H1 (cell line): ENCODE measurements around the gene DDX53. TPM values are rescaled to one million over a fixed set of nuclear protein-coding genes. Genes with fewer than 3 reads are reported as not detected.

Experiments used
- CTCF ChIA-PET: fragments of 300-600 bp; sonication (Branson Sonifier 250); formaldehyde crosslinking; loops from one replicate; lab custom pipeline; 2021; ENCODE audit not compliant: partially characterized antibody; lab: Charles Lee
- POLR2A ChIA-PET: fragments of 300-600 bp; sonication (Branson Sonifier 250); formaldehyde crosslinking; loops from one replicate; lab custom pipeline; 2021; ENCODE audit warnings: inconsistent platforms; ENCODE audit not compliant: partially characterized antibody; lab: Charles Lee
- DNase-seq, 2 experiments: peaks; one replicate each; pipeline versions ENCODE4 v3.0.0 to v3.0.0-alpha.2; 2010 to 2022; ENCODE audit warnings: low spot score in 2 of 2, low read depth in 1 of 2, mixed read lengths in 1 of 2
- FAIRE-seq: peaks from 2 replicates; lab custom pipeline; 2011; peaks lifted over from hg19 to GRCh38; lab: Jason Lieb, UNC
- H2AFZ ChIP-seq: 2 replicates; pipeline ENCODE4 v1.8.1; 2012; ENCODE audit warnings: low read length, inconsistent platforms
- H2AK5ac ChIP-seq: 2 replicates; pipeline ENCODE4 v1.6.1; 2013; ENCODE audit warnings: low read depth, low read length
- H2BK120ac ChIP-seq: replicated peaks from 2 replicates; pipeline ENCODE3; 2013; ENCODE audit warnings: low read depth, low read length, inconsistent platforms
- H2BK12ac ChIP-seq: 2 replicates; pipeline ENCODE4 v1.6.1; 2013; ENCODE audit warnings: low read depth, low read length
- H2BK15ac ChIP-seq: 2 replicates; pipeline ENCODE4 v1.6.1; 2013; ENCODE audit warnings: low read length
- H2BK20ac ChIP-seq: 2 replicates; pipeline ENCODE4 v1.6.1; 2013; ENCODE audit warnings: low read length
- H2BK5ac ChIP-seq: 2 replicates; pipeline ENCODE4 v1.6.1; 2013; ENCODE audit warnings: low read depth, low read length
- H3K14ac ChIP-seq: 2 replicates; pipeline ENCODE4 v1.6.1; 2013; ENCODE audit warnings: inconsistent platforms; ENCODE audit not compliant: insufficient read length
- H3K18ac ChIP-seq: 2 replicates; pipeline ENCODE4 v1.6.1; 2013; ENCODE audit warnings: low read length; ENCODE audit errors: extremely low read depth
- H3K23ac ChIP-seq: 2 replicates; pipeline ENCODE4 v1.6.1; 2013; ENCODE audit warnings: inconsistent platforms; ENCODE audit not compliant: insufficient read length
- H3K23me2 ChIP-seq: 2 replicates; pipeline ENCODE4 v1.6.1; 2013; ENCODE audit warnings: low read depth, low read length
- H3K27ac ChIP-seq: 2 replicates; pipeline ENCODE4 v1.6.1; 2011; ENCODE audit warnings: low read depth, low read length, inconsistent platforms
- H3K27me3 ChIP-seq, 4 experiments: replicated peaks in 1 of 4; 1 replicate in 1 of 4; 2 replicates in 3 of 4; pipeline versions ENCODE4 v1.6.1 to v1.8.1; 2011 to 2013; ENCODE audit warnings: low read length in 3 of 4, mild to moderate bottlenecking in 3 of 4, inconsistent platforms in 2 of 4, mixed read lengths in 2 of 4, moderate library complexity in 1 of 4; ENCODE audit not compliant: control insufficient read depth in 3 of 4, insufficient read depth in 3 of 4; ENCODE audit errors: extremely low read depth in 1 of 4
- H3K36me3 ChIP-seq, 4 experiments: 2 replicates each; pipeline versions ENCODE4 v1.6.1 to v1.8.1; 2011 to 2013; ENCODE audit warnings: mild to moderate bottlenecking in 4 of 4, low read length in 3 of 4, moderate library complexity in 2 of 4, control low read depth in 1 of 4, inconsistent platforms in 1 of 4; ENCODE audit not compliant: insufficient read depth in 4 of 4, control insufficient read depth in 2 of 4
- H3K4ac ChIP-seq: replicated peaks from 2 replicates; pipeline ENCODE3; 2013; ENCODE audit warnings: low read length, low read depth, mixed read lengths, inconsistent platforms; ENCODE audit not compliant: insufficient read length
- H3K4me1 ChIP-seq, 4 experiments: replicated peaks in 1 of 4; 1 replicate in 1 of 4; 2 replicates in 3 of 4; pipeline versions ENCODE4 v1.6.1 to v1.8.1; 2011 to 2013; ENCODE audit warnings: low read length in 3 of 4, inconsistent platforms in 2 of 4, mixed read lengths in 1 of 4; ENCODE audit not compliant: insufficient read depth in 4 of 4, control insufficient read depth in 3 of 4
- H3K4me2 ChIP-seq, 2 experiments: 2 replicates each; pipeline versions ENCODE4 v1.6.1 to v1.8.1; 2011 to 2013; ENCODE audit warnings: low read depth in 2 of 2, low read length in 2 of 2, control low read depth in 1 of 2, inconsistent platforms in 1 of 2, mild to moderate bottlenecking in 1 of 2; ENCODE audit not compliant: insufficient read depth in 1 of 2
- H3K4me3 ChIP-seq, 4 experiments: fragments of 200-600, 300-600 bp in 1 of 4; sonication (generic), shearing (Covaris generic), sonication (Bioruptor Twin) in 1 of 4; 2 replicates each; pipeline versions ENCODE4 v1.5.1 to v1.8.1; 2011 to 2016; ENCODE audit warnings: low read length in 4 of 4, low read depth in 3 of 4, control low read depth in 2 of 4, inconsistent platforms in 2 of 4, mild to moderate bottlenecking in 2 of 4, mixed read lengths in 1 of 4, moderate library complexity in 1 of 4; ENCODE audit not compliant: insufficient read depth in 2 of 4; ENCODE audit errors: extremely low read depth in 1 of 4
- H3K56ac ChIP-seq: replicated peaks from 2 replicates; pipeline ENCODE3; 2013; ENCODE audit warnings: low read depth, mild to moderate bottlenecking, mixed read lengths, low read length, inconsistent platforms; ENCODE audit not compliant: insufficient read length
- H3K79me1 ChIP-seq: 2 replicates; pipeline ENCODE4 v1.6.1; 2013; ENCODE audit warnings: low read depth, low read length, control low read depth
- H3K79me2 ChIP-seq, 2 experiments: 2 replicates each; pipeline versions ENCODE4 v1.6.1 to v1.8.1; 2012 to 2013; ENCODE audit warnings: low read length in 2 of 2, mild to moderate bottlenecking in 2 of 2, inconsistent platforms in 1 of 2; ENCODE audit not compliant: insufficient read depth in 2 of 2, control insufficient read depth in 1 of 2
- H3K9ac ChIP-seq, 4 experiments: replicated peaks in 1 of 4; 1 replicate in 1 of 4; 2 replicates in 3 of 4; pipeline versions ENCODE4 v1.6.1 to v1.8.1; 2011 to 2013; ENCODE audit warnings: low read depth in 3 of 4, low read length in 3 of 4, control low read depth in 2 of 4, mild to moderate bottlenecking in 2 of 4, moderate library complexity in 2 of 4, inconsistent platforms in 1 of 4; ENCODE audit errors: extremely low read depth in 1 of 4
- H3K9me3 ChIP-seq, 2 experiments: 2 replicates each; pipeline versions ENCODE4 v1.6.1 to v1.8.1; 2012 to 2013; ENCODE audit warnings: mild to moderate bottlenecking in 2 of 2, moderate library complexity in 2 of 2, control low read depth in 1 of 2, inconsistent platforms in 1 of 2, low read depth in 1 of 2, low read length in 1 of 2, mixed read lengths in 1 of 2; ENCODE audit not compliant: insufficient read depth in 2 of 2
- H4K20me1 ChIP-seq, 2 experiments: replicated peaks in 1 of 2; 2 replicates each; pipeline versions ENCODE3 to v1.8.1; 2011 to 2013; ENCODE audit warnings: inconsistent platforms in 2 of 2, low read length in 2 of 2, mild to moderate bottlenecking in 1 of 2; ENCODE audit not compliant: insufficient read depth in 2 of 2, control insufficient read depth in 1 of 2
- H4K5ac ChIP-seq: 2 replicates; pipeline ENCODE4 v1.6.1; 2013; ENCODE audit warnings: low read length, low read depth, mixed read lengths, inconsistent platforms; ENCODE audit not compliant: insufficient read length
- H4K8ac ChIP-seq: 2 replicates; pipeline ENCODE4 v1.8.0; 2013; ENCODE audit warnings: mild to moderate bottlenecking, moderate library complexity, low read length, inconsistent platforms; ENCODE audit not compliant: insufficient read depth; ENCODE audit errors: extremely low read depth
- H4K91ac ChIP-seq: replicated peaks from 2 replicates; pipeline ENCODE3; 2013; ENCODE audit warnings: low read length, mixed read lengths, inconsistent platforms; ENCODE audit not compliant: insufficient read length
- BCL11A ChIP-seq, 2 experiments: IDR thresholded peaks; one replicate each; pipeline ENCODE4 v1.6.1; 2011; ENCODE audit warnings: low read depth in 2 of 2, low read length in 2 of 2, mild to moderate bottlenecking in 2 of 2
- CBX5 ChIP-seq: fragments of 300-800, 300-1000 bp; sonication (generic); IDR thresholded peaks from 2 replicates; pipeline ENCODE4 v1.7.1; 2016; ENCODE audit warnings: antibody characterized with exemption, low read length, low read depth
- CTCF ChIP-seq, 3 experiments: IDR thresholded peaks; 1 replicate in 2 of 3; 2 replicates in 1 of 3; pipeline versions ENCODE4 v1.5.1 to v1.6.1; 2011; ENCODE audit warnings: low read length in 3 of 3, mild to moderate bottlenecking in 3 of 3, inconsistent platforms in 2 of 3, low read depth in 1 of 3, moderate library complexity in 1 of 3; ENCODE audit not compliant: insufficient read depth in 1 of 3; ENCODE audit errors: control extremely low read depth in 1 of 3
- EGR1 ChIP-seq: IDR thresholded peaks from 2 replicates; pipeline ENCODE4 v1.6.1; 2011; ENCODE audit warnings: low read depth, low read length, borderline replicate concordance
- NRF1 ChIP-seq: IDR thresholded peaks from 2 replicates; pipeline ENCODE4 v1.6.1; 2011; ENCODE audit warnings: mild to moderate bottlenecking, low read depth, low read length, improper control_type of control experiment
- PHF8 ChIP-seq: fragments of 200-600 bp; sonication (generic); conservative IDR thresholded peaks from 2 replicates; pipeline ENCODE4 v1.7.1; 2012; ENCODE audit warnings: low read depth, mild to moderate bottlenecking, inconsistent platforms, low read length, moderate library complexity
- POLR2A ChIP-seq, 2 experiments: IDR thresholded peaks; 1 replicate in 1 of 2; 2 replicates in 1 of 2; pipeline ENCODE4 v1.6.1; 2011; ENCODE audit warnings: low read depth in 2 of 2, low read length in 2 of 2, mild to moderate bottlenecking in 2 of 2; ENCODE audit errors: control extremely low read depth in 1 of 2
- POLR2AphosphoS5 ChIP-seq: IDR thresholded peaks from 2 replicates; pipeline ENCODE4 v1.6.1; 2011; ENCODE audit warnings: low read depth, low read length
- RAD21 ChIP-seq, 2 experiments: IDR thresholded peaks in 1 of 2; conservative IDR thresholded peaks in 1 of 2; 2 replicates each; pipeline ENCODE4 v1.6.1; 2011; ENCODE audit warnings: low read depth in 2 of 2, low read length in 2 of 2, improper control_type of control experiment in 1 of 2, inconsistent platforms in 1 of 2, mild to moderate bottlenecking in 1 of 2, moderate library complexity in 1 of 2
- SRF ChIP-seq: IDR thresholded peaks from 2 replicates; pipeline ENCODE4 v1.6.1; 2011; ENCODE audit warnings: mild to moderate bottlenecking, low read depth, low read length, moderate library complexity
- TAF1 ChIP-seq: IDR thresholded peaks from 2 replicates; pipeline ENCODE4 v1.6.1; 2011; ENCODE audit warnings: mild to moderate bottlenecking, low read depth, low read length
- WGBS, 2 experiments: shearing (Covaris generic) in 1 of 2; methylation state at CpG; one replicate each; pipeline versions ENCODE4 v1.1.6 to v1.1.7; 2013 to 2015; ENCODE audit warnings: low lambda C conversion rate in 2 of 2, mixed read lengths in 2 of 2, inconsistent platforms in 1 of 2, low coverage in 1 of 2, missing lambda C conversion rate in 1 of 2; ENCODE audit not compliant: insufficient replicate concordance in 2 of 2, insufficient coverage in 1 of 2, insufficient read length in 1 of 2; ENCODE audit errors: extremely low coverage in 1 of 2, missing lambda C conversion rate in 1 of 2; 5-methylcytosine and 5-hydroxymethylcytosine counted together
- polyA plus RNA-seq, 7 experiments: library from polyadenylated mRNA; depleted of rRNA in 3 of 7; stranded (reverse) in 5 of 7; unstranded in 2 of 7; fragments of >200 nt in 5 of 7; fragments of 200-250 nt in 2 of 7; gene quantifications; 1 replicate in 5 of 7; 2 replicates in 1 of 7; 4 replicates in 1 of 7; pipeline versions ENCODE4 v1.2.1 to v1.2.3, GENCODE V29; 2011 to 2013; ENCODE audit warnings: missing spikeins in 2 of 7, mixed read lengths in 2 of 7
- total RNA-seq: library from RNA; stranded (reverse); fragmentation: NEBNext Ultra II Directional; extraction: Animal tissue kit (Norgen Biotek cat#: 25700); gene quantifications from 2 replicates; pipeline ENCODE4 v1.2.1, GENCODE V29; 2021
- TF ChIP-seq, protein P1 (sequence below): IDR thresholded peaks from 2 replicates; pipeline ENCODE4 v1.6.1; 2011; ENCODE audit warnings: low read length, improper control_type of control experiment

Gene DDX53
- total and polyA plus RNA-seq, 2 of the 8 experiments (the other 6 are each of a cell fraction or from before 2014, with no cell fraction given), result not detected

DNA sequence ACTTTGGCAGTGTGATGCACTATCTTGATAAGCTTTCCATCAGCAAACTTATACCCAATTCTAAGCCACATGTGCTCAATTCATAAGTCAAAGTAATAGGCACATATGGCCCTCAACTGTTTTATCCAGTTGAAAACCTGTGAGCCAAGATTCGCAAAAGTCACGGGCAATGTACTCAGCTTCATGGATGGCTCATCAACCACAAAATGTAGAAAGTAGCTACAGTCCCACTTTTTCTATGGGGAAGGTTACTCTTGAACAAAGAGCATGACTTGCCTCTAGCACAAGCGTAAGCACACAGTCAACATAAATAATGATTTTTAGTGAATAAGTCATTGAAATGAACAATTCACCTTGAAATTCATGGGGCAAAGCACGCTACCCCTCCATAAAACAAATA lies 25.1 kb upstream of the DDX53 start:
- Histone ChIP-seq H3K9me3 (no peaks in the 10 kb centered on the region), H2BK120ac (no peak overlapping the region), H3K27ac (no peak overlapping the region), H3K4me2 (no peak overlapping the region), H3K4ac (no peak overlapping the region), H3K23ac (no peak overlapping the region), H4K20me1 (no peaks in the 10 kb centered on the region), H3K9ac (no peak overlapping the region), H4K5ac (no peak overlapping the region), H3K36me3 (no peaks in the 10 kb centered on the region), H2BK12ac (no peak overlapping the region), H3K14ac (no peak overlapping the region), H3K56ac (no peak overlapping the region), H2BK5ac (no peak overlapping the region), H2AFZ (no peak overlapping the region), H2BK20ac (no peak overlapping the region), H4K8ac (no peak overlapping the region), H4K91ac (no peak overlapping the region), H3K23me2 (no peaks in the 10 kb centered on the region), H3K79me2 (no peaks in the 10 kb centered on the region), H3K79me1 (no peaks in the 10 kb centered on the region), H3K18ac (no peak overlapping the region), H2AK5ac (no peak overlapping the region), H2BK15ac (no peak overlapping the region), H3K4me3 (no peak overlapping the region), H3K27me3 (no peaks in the 10 kb centered on the region), H3K4me1 (no peaks in the 10 kb centered on the region)
- FAIRE-seq (no peak), DNase-seq (no peak)
- ChIA-PET POLR2A (no interaction called here), CTCF (no interaction called here)
- whole genome bisulfite sequencing, 2 experiments, result 100% methylated on average over 4 of the region's 4 CpGs; no CpG with 5 or more reads in 1 of the 2 experiments
- TF ChIP-seq, protein P1, sequence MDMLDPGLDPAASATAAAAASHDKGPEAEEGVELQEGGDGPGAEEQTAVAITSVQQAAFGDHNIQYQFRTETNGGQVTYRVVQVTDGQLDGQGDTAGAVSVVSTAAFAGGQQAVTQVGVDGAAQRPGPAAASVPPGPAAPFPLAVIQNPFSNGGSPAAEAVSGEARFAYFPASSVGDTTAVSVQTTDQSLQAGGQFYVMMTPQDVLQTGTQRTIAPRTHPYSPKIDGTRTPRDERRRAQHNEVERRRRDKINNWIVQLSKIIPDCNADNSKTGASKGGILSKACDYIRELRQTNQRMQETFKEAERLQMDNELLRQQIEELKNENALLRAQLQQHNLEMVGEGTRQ, result no peak
- TF ChIP-seq EGR1 (no peak), NRF1 (no peak), CTCF (IDR thresholded peaks at IDR 0.05; ENCODE audit: control extremely low read depth in 1 of 3, insufficient read depth in 1 of 3, low read depth in 1 of 3, low read length in 3 of 3) (no peak), BCL11A (IDR thresholded peaks at IDR 0.05; ENCODE audit: low read depth in 2 of 2, low read length in 2 of 2) (no peak), CBX5 (no peak), RAD21 (IDR thresholded peaks at IDR 0.05 in 1 of 2, conservative IDR thresholded peaks at IDR 0.05 in 1 of 2; ENCODE audit: low read depth in 2 of 2, low read length in 2 of 2) (no peak), POLR2AphosphoS5 (no peak), TAF1 (no peak), PHF8 (no peak), SRF (no peak), POLR2A (IDR thresholded peaks at IDR 0.05; ENCODE audit: control extremely low read depth in 1 of 2, low read depth in 2 of 2, low read length in 2 of 2) (no peak)
